Stimulated activated CD8-positive, alpha-beta memory T cell treated with anti-CD3 and anti-CD28 coated beads, Interleukin-7, amount 100 ng/mL, for 24 hours (primary cell): ENCODE data around the gene USP17L10.
"Not testable (repeated sequence)": the region's sequence is repeated elsewhere in the genome, so short reads cannot be mapped to it uniquely, and the experiment has no call there.

Experiments used
- DNase-seq: peaks from one replicate; pipeline ENCODE4 v3.0.0-alpha.2; 2020; ENCODE audit warnings: low read depth

Gene USP17L10

GRCh38 chr4:9210357-9210756, at the start of gene USP17L10:
Gene USP17L10 (plus strand): TSS chr4:9210657. CDS start chr4:9210657, 0 bp downstream.
- DNase-seq: not testable (repeated sequence)

- DNase-seq: not testable (repeated sequence)
Measured at GRCh38 chr4:9165990-9166389, 44.5 kb upstream of the USP17L10 start.

- not testable (repeated sequence) for DNase-seq
Measured at GRCh38 chr4:9169791-9170459, 40.5 kb upstream of the USP17L10 start, which contains the start of gene FAM90A26. Gene FAM90A26 (plus strand): TSS chr4:9170409. CDS start chr4:9173173, 2,764 bp downstream.

GRCh38 chr4:9214701-9215100, 4.2 kb downstream of the USP17L10 start:
- not testable (repeated sequence) for DNase-seq

GRCh38 chr4:9215105-9215504, 4.6 kb downstream of the USP17L10 start, which contains the start of gene USP17L11:
Gene USP17L11 (plus strand): TSS chr4:9215405. CDS start chr4:9215405, 0 bp downstream.
- not testable (repeated sequence) for DNase-seq

- not testable (repeated sequence) for DNase-seq
Measured at GRCh38 chr4:9219852-9220251, 9.4 kb downstream of the USP17L10 start, which contains the start of gene USP17L12. Gene USP17L12 (plus strand): TSS chr4:9220152. CDS start chr4:9220152, 0 bp downstream.

GRCh38 chr4:9224596-9224995, 14.1 kb downstream of the USP17L10 start, which contains the start of gene USP17L13:
Gene USP17L13 (plus strand): TSS chr4:9224896. CDS start chr4:9224896, 0 bp downstream.
- DNase-seq: not testable (repeated sequence)

- not testable (repeated sequence) for DNase-seq
Measured at GRCh38 chr4:9230249-9230648, 19.8 kb downstream of the USP17L10 start.

- DNase-seq: not testable (repeated sequence)
Measured at GRCh38 chr4:9234085-9234484, 23.6 kb downstream of the USP17L10 start, which contains the start of gene USP17L15. Gene USP17L15 (plus strand): TSS chr4:9234385. CDS start chr4:9234385, 0 bp downstream.

- not testable (repeated sequence) for DNase-seq
Measured at GRCh38 chr4:9238461-9238860, 28.0 kb downstream of the USP17L10 start.

GRCh38 chr4:9243579-9243978, 33.1 kb downstream of the USP17L10 start, which contains the start of gene USP17L17:
Gene USP17L17 (plus strand): TSS chr4:9243879. CDS start chr4:9243879, 0 bp downstream.
- not testable (repeated sequence) for DNase-seq

- not testable (repeated sequence) for DNase-seq
Measured at GRCh38 chr4:9247953-9248680, 37.7 kb downstream of the USP17L10 start, which contains the start of gene USP17L18. Gene USP17L18 (plus strand): TSS chr4:9248630. CDS start chr4:9248630, 0 bp downstream.

GRCh38 chr4:9253078-9253477, 42.6 kb downstream of the USP17L10 start, which contains the start of gene USP17L19:
Gene USP17L19 (plus strand): TSS chr4:9253378. CDS start chr4:9253378, 0 bp downstream.
- DNase-seq: not testable (repeated sequence)

- DNase-seq: not testable (repeated sequence)
Measured at GRCh38 chr4:9257824-9258223, 47.4 kb downstream of the USP17L10 start, which contains the start of gene USP17L20. Gene USP17L20 (plus strand): TSS chr4:9258124. CDS start chr4:9258124, 0 bp downstream.
